Measurements from ENCODE around the gene NOL6. TPM values are rescaled to one million over a fixed set of nuclear protein-coding genes. Genes with fewer than 3 reads are reported as not detected.
"Not testable (repeated sequence)": the region's sequence is repeated elsewhere in the genome, so short reads cannot be mapped to it uniquely, and the experiment has no call there.

The NOL6 gene
- total RNA-seq, 1 donor from 2014 or later, result 43.1 TPM

GRCh38 chr9:33510262-33511183 is 36.8 kb upstream of the NOL6 start:
- peaks cover 6% of the 10 kb centered on the region for H3K36me3 Mint-ChIP-seq (ENCODE audit: low read depth)
- peaks cover 6% of the 10 kb centered on the region for H3K9me3 Mint-ChIP-seq
- no peaks in the 10 kb centered on the region for H3K27me3 Mint-ChIP-seq (ENCODE audit: low read depth)
- peaks cover 43% of the 10 kb centered on the region for H3K4me1 Mint-ChIP-seq
- H3K4me3 Mint-ChIP-seq, result peak overlapping the region; percentile 97
- TF ChIP-seq CTCF (conservative IDR thresholded peaks at IDR 0.05), result peak; percentile 14
- peak; percentile 58 for DNase-seq (ENCODE audit: low read depth, low spot score)
- H3K27ac Mint-ChIP-seq (ENCODE audit: unreplicated experiment), result peak overlapping the region; percentile 100

GRCh38 chr9:33506626-33507370 is 33.1 kb upstream of the NOL6 start:
- H3K27ac Mint-ChIP-seq (ENCODE audit: unreplicated experiment), result peak overlapping the region; percentile 78
- no peak overlapping the region for H3K4me3 Mint-ChIP-seq
- no peak for DNase-seq (ENCODE audit: low read depth, low spot score)
- H3K4me1 Mint-ChIP-seq, result peaks cover 34% of the 10 kb centered on the region
- no peaks in the 10 kb centered on the region for H3K9me3 Mint-ChIP-seq
- H3K36me3 Mint-ChIP-seq (ENCODE audit: low read depth), result no peaks in the 10 kb centered on the region
- H3K27me3 Mint-ChIP-seq (ENCODE audit: low read depth), result no peaks in the 10 kb centered on the region
- no peak for TF ChIP-seq CTCF (conservative IDR thresholded peaks at IDR 0.05)

GRCh38 chr9:33498387-33498786 is 24.7 kb upstream of the NOL6 start:
- Mint-ChIP-seq H3K4me3 (no peak overlapping the region), H3K4me1 (no peaks in the 10 kb centered on the region), H3K9me3 (no peaks in the 10 kb centered on the region), H3K36me3 (ENCODE audit: low read depth) (no peaks in the 10 kb centered on the region), H3K27me3 (ENCODE audit: low read depth) (no peaks in the 10 kb centered on the region), H3K27ac (ENCODE audit: unreplicated experiment) (no peak overlapping the region)
- DNase-seq (ENCODE audit: low read depth, low spot score), result no peak
- peak; percentile 54 for TF ChIP-seq CTCF (conservative IDR thresholded peaks at IDR 0.05)

GRCh38 chr9:33493819-33494218 is 20.1 kb upstream of the NOL6 start:
- not testable (repeated sequence) for H3K27ac Mint-ChIP-seq (ENCODE audit: unreplicated experiment); DNase-seq (ENCODE audit: low read depth, low spot score); H3K36me3 Mint-ChIP-seq (ENCODE audit: low read depth); H3K9me3 Mint-ChIP-seq; H3K4me1 Mint-ChIP-seq; H3K4me3 Mint-ChIP-seq; H3K27me3 Mint-ChIP-seq (ENCODE audit: low read depth)

- Mint-ChIP-seq H3K4me1 (no peaks in the 10 kb centered on the region), H3K27me3 (ENCODE audit: low read depth) (no peaks in the 10 kb centered on the region), H3K36me3 (ENCODE audit: low read depth) (no peaks in the 10 kb centered on the region), H3K4me3 (no peak overlapping the region), H3K27ac (ENCODE audit: unreplicated experiment) (no peak overlapping the region), H3K9me3 (no peaks in the 10 kb centered on the region)
- DNase-seq (ENCODE audit: low read depth, low spot score), result no peak
- no peak for TF ChIP-seq CTCF (conservative IDR thresholded peaks at IDR 0.05)
These were observed 15.3 kb upstream of the NOL6 start for GRCh38 chr9:33489066-33489465.

- DNase-seq (ENCODE audit: low read depth, low spot score); H3K27ac Mint-ChIP-seq (ENCODE audit: unreplicated experiment); H3K4me3 Mint-ChIP-seq; H3K9me3 Mint-ChIP-seq; H3K4me1 Mint-ChIP-seq; H3K36me3 Mint-ChIP-seq (ENCODE audit: low read depth); H3K27me3 Mint-ChIP-seq (ENCODE audit: low read depth): not testable (repeated sequence)
These were observed 11.6 kb upstream of the NOL6 start for GRCh38 chr9:33485312-33485711.

Measured in neural crest cell (in vitro differentiated cells).